A673 (cell line): Measurements from ENCODE around the gene PGBD5. TPM values are rescaled to one million over a fixed set of nuclear protein-coding genes. Genes with fewer than 3 reads are reported as not detected.

ENCODE experiments used
- BruUV-seq: library from RNA; stranded (reverse); fragments of 400-500 nt; replicated peaks from 2 replicates; lab custom pipeline; 2021; lab: Mats Ljungman, UMichigan
- CTCF ChIA-PET: fragments of 300-600 bp; sonication (Branson Sonifier 250); formaldehyde crosslinking; loops from one replicate; lab custom pipeline; 2022; ENCODE audit warnings: antibody characterized with exemption; lab: Charles Lee
- POLR2A ChIA-PET: fragments of 300-600 bp; sonication (Branson Sonifier 250); formaldehyde crosslinking; loops from one replicate; lab custom pipeline; 2022; ENCODE audit warnings: antibody characterized with exemption; ENCODE audit not compliant: low non-redundant PET; lab: Charles Lee
- DNase-seq: peaks from one replicate; pipeline ENCODE4 v3.0.0-alpha.2; 2015; ENCODE audit warnings: low spot score
- H3K27ac ChIP-seq: fragments of 200-600 bp; sonication (generic); 2 replicates; pipeline ENCODE4 v1.5.1; 2016; ENCODE audit warnings: mixed run types, low read depth, mild to moderate bottlenecking, mixed read lengths, antibody characterized with exemption, low read length; ENCODE audit not compliant: poor library complexity, severe bottlenecking
- H3K27me3 ChIP-seq: fragments of 200-600 bp; sonication (generic); replicated peaks from 2 replicates; pipeline ENCODE4 v1.6.1; 2017; ENCODE audit warnings: mixed run types, low read depth, mild to moderate bottlenecking, mixed read lengths, antibody characterized with exemption, low read length; ENCODE audit not compliant: insufficient read depth, poor library complexity
- H3K36me3 ChIP-seq: fragments of 200-600 bp; sonication (generic); 2 replicates; pipeline ENCODE4 v1.6.1; 2016; ENCODE audit warnings: mixed run types, mild to moderate bottlenecking, mixed read lengths, antibody characterized with exemption, low read length; ENCODE audit not compliant: insufficient read depth, poor library complexity, severe bottlenecking
- H3K4me1 ChIP-seq: fragments of 200-600 bp; sonication (generic); 2 replicates; pipeline ENCODE4 v1.6.1; 2017; ENCODE audit warnings: mixed run types, mild to moderate bottlenecking, mixed read lengths, antibody characterized with exemption, low read length; ENCODE audit not compliant: insufficient read depth, poor library complexity, severe bottlenecking
- H3K4me3 ChIP-seq: fragments of 200-600 bp; sonication (generic); 2 replicates; pipeline ENCODE4 v1.5.1; 2016; ENCODE audit warnings: low read depth, mixed run types, mild to moderate bottlenecking, mixed read lengths, low read length; ENCODE audit not compliant: poor library complexity, severe bottlenecking
- H3K9me3 ChIP-seq: fragments of 200-600 bp; sonication (generic); 2 replicates; pipeline ENCODE4 v1.6.1; 2016; ENCODE audit warnings: mixed run types, low read depth, mild to moderate bottlenecking, mixed read lengths, antibody characterized with exemption, low read length; ENCODE audit not compliant: poor library complexity, severe bottlenecking
- CTCF ChIP-seq: fragments of 300-800, 200-600 bp; sonication (generic); conservative IDR thresholded peaks from 2 replicates; pipeline ENCODE4 v1.5.1; 2017; ENCODE audit warnings: low read depth, mild to moderate bottlenecking, antibody characterized with exemption, low read length, moderate library complexity, mixed read lengths
- EZH2 ChIP-seq: fragments of 200-600 bp; sonication (generic); IDR thresholded peaks from 2 replicates; pipeline ENCODE4 v1.6.1; 2017; ENCODE audit warnings: borderline replicate concordance, low read depth, mild to moderate bottlenecking, mixed read lengths, antibody characterized with exemption, low read length; ENCODE audit not compliant: poor library complexity, severe bottlenecking
- intact Hi-C: fragments of 100-400 bp; cut with micrococcal nuclease; formaldehyde crosslinking; loops from one replicate; pipeline ENCODE4 v1.10.0; 2022; ENCODE audit not compliant: unreplicated experiment
- total RNA-seq: library from RNA; stranded (reverse); gene quantifications from 2 replicates; pipeline ENCODE4 v1.2.3, GENCODE V29; 2021

Gene PGBD5
- total RNA-seq, 1 experiment from 2014 or later: 0.52 TPM

DNA sequence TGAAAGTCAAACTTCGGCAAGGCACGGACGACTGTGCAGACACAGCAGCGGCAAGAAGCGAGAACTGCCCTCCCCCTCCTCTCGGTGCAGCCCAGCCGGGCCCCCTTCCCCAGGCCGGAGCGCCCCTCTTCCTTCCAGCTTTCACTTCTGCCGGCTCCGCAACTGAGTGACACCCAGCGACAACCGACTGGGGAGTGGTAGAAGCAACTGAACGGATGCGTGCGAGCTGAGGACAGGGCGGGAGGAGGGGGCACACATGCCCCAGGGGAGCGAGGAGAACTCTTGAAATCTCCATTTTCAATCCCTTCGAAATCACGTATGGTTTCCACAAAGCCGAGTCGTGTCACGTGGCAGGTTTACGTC, 146.6 kb downstream of the PGBD5 start:
- BruUV-seq: TSS peak; percentile 53
- Histone ChIP-seq H3K4me3 (no peak overlapping the region), H3K36me3 (peaks cover 21% of the 10 kb centered on the region), H3K4me1 (peaks cover 28% of the 10 kb centered on the region), H3K9me3 (no peaks in the 10 kb centered on the region), H3K27ac (no peak overlapping the region), H3K27me3 (no peaks in the 10 kb centered on the region)
- POLR2A ChIA-PET: no interaction called here
- intact Hi-C loops: no loop called here
- CTCF ChIA-PET: no interaction called here
- no peak for DNase-seq
- TF ChIP-seq EZH2: no peak
- no peak for TF ChIP-seq CTCF

DNA sequence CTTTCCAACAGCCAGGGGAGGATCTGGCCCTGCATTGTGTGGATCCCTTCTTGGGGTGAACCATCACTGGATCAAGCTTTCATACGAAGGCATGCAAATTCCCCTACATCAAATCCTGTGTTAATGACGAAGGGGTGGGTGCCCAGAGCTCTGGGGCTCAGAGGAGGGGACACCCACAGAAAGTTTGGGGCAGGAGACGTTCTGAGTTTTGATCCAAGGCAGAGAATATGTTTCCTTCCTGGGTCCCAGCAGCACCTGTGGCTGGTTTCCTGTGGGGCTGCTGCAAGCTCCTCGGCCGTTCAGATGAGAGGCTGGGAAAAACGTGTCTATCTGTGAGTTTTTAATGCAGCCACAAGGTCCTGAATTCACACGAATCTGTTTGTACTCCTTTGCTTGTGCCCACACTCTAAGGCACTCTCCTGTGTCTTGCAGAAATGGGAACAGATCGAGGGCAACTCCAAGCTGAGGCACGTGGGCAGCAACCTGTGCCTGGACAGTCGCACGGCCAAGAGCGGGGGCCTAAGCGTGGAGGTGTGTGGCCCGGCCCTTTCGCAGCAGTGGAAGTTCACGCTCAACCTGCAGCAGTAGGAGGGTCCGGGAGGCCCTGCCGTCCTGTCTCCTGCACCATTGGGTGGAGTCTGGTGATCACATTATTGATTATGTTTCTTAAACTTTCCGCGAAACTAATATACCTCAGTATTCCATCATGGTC, 147.1 kb downstream of the PGBD5 start:
- ChIA-PET POLR2A (no interaction called here), CTCF (no interaction called here)
- no TSS peak for BruUV-seq
- intact Hi-C loops: no loop called here
- no peaks in the 10 kb centered on the region for H3K9me3 ChIP-seq
- no peak overlapping the region for H3K27ac ChIP-seq
- no peaks in the 10 kb centered on the region for H3K27me3 ChIP-seq
- peaks cover 28% of the 10 kb centered on the region for H3K4me1 ChIP-seq
- no peak overlapping the region for H3K4me3 ChIP-seq
- peaks cover 24% of the 10 kb centered on the region for H3K36me3 ChIP-seq
- TF ChIP-seq CTCF (no peak), EZH2 (no peak)
- DNase-seq: no peak

- TF ChIP-seq EZH2: no peak
- TF ChIP-seq CTCF: no peak
- no peak for DNase-seq
- Histone ChIP-seq H3K4me1 (peaks cover 28% of the 10 kb centered on the region), H3K36me3 (peaks cover 24% of the 10 kb centered on the region), H3K27me3 (no peaks in the 10 kb centered on the region), H3K27ac (no peak overlapping the region), H3K4me3 (no peak overlapping the region), H3K9me3 (no peaks in the 10 kb centered on the region)
- BruUV-seq: no TSS peak
- CTCF ChIA-PET: no interaction called here
- intact Hi-C loops: no loop called here
- POLR2A ChIA-PET: no interaction called here
Measured at GRCh38 chr1:230278376-230278775, 147.8 kb downstream of the PGBD5 start.
